Mucosa of stomach (tissue), 1 donor: ENCODE data around the gene DLG4.
A peak's percentile ranks its signal among the peaks of the same experiment; 100 is the strongest.

ENCODE experiments used
- H3K27me3 ChIP-seq: one replicate; pipeline ENCODE4 v1.7.0; 2013; ENCODE audit warnings: mild to moderate bottlenecking, low read length; ENCODE audit not compliant: control insufficient read depth, insufficient read depth
- H3K36me3 ChIP-seq: one replicate; pipeline ENCODE4 v1.7.0; 2013; ENCODE audit warnings: low read length; ENCODE audit not compliant: control insufficient read depth, insufficient read depth
- H3K4me1 ChIP-seq: one replicate; pipeline ENCODE4 v1.7.0; 2013; ENCODE audit warnings: mild to moderate bottlenecking, low read length; ENCODE audit not compliant: control insufficient read depth, insufficient read depth
- H3K4me3 ChIP-seq: one replicate; pipeline ENCODE4 v1.7.0; 2013; ENCODE audit warnings: low read length
- H3K9ac ChIP-seq: one replicate; pipeline ENCODE4 v1.7.0; 2013; ENCODE audit warnings: mild to moderate bottlenecking, low read length, moderate library complexity
- H3K9me3 ChIP-seq: one replicate; pipeline ENCODE4 v1.7.0; 2013; ENCODE audit warnings: mild to moderate bottlenecking, low read length, moderate library complexity; ENCODE audit not compliant: control insufficient read depth
- donor health status: Pancreatic carcinoma.

The DLG4 gene

DNA sequence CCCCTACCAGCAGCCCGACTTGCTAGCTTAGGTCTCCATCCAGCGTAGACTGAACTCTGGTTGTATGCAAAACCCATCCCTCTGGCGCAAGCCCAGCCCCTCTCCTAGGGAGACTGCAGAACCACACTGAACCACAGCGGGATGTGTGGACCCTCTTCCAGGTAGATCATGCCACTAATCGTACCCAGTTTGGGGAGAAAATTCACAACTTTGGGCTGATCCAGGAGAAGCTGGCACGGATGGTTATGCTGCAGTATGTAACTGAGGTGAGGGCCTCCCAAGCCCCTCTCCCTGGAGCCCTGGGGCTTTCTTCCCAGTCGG lies 3.3 kb upstream of the DLG4 start:
- Histone ChIP-seq H3K27me3 (no peaks in the 10 kb centered on the region), H3K4me1 (peaks cover 29% of the 10 kb centered on the region), H3K9ac (no peak overlapping the region), H3K4me3 (no peak overlapping the region), H3K36me3 (peaks cover 24% of the 10 kb centered on the region), H3K9me3 (no peaks in the 10 kb centered on the region)

- no peaks in the 10 kb centered on the region for H3K27me3 ChIP-seq
- H3K9me3 ChIP-seq = no peaks in the 10 kb centered on the region
- no peak overlapping the region for H3K4me3 ChIP-seq
- H3K4me1 ChIP-seq = peaks cover 33% of the 10 kb centered on the region
- no peak overlapping the region for H3K9ac ChIP-seq
- H3K36me3 ChIP-seq = peaks cover 24% of the 10 kb centered on the region
These were observed 2.7 kb upstream of the DLG4 start for GRCh38 chr17:7222093-7222971.

DNA sequence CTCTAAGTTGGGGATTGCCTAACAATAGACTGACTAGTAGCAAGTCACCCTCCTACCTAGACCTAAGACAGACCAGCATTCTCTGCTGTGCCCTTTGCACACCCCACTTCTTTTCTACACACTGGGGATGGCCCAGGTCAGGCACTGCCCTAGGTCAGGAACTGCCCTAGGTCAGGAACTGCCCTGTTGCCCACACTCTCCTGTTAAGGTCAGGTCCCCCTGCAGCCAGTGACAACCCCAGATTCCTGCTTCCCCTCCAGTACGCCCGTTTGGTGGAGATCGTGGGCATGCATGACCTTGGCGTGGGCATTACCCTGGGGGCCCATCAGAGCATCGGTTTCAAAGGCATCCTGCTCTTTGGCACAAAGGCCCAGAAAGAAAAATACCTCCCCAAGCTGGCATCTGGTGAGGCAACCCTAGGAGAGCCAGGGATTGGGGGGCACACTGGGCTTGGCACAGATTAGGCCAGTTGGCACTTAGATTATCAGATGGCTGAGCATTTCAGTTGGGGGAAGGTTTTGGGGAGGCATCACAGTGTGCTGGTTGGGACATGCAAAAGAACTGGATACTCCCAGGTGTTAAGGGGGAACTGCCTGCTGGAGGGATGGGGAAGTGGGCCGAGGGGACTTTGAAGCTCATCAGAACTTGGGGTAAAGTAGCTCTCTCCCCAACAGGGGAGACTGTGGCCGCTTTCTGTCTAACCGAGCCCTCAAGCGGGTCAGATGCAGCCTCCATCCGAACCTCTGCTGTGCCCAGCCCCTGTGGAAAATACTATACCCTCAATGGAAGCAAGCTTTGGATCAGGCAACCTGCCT lies 1.8 kb upstream of the DLG4 start:
- Histone ChIP-seq H3K36me3 (peaks cover 24% of the 10 kb centered on the region), H3K9me3 (no peaks in the 10 kb centered on the region), H3K4me1 (peaks cover 33% of the 10 kb centered on the region), H3K9ac (peak overlapping the region; percentile 87), H3K27me3 (no peaks in the 10 kb centered on the region), H3K4me3 (no peak overlapping the region)

DNA sequence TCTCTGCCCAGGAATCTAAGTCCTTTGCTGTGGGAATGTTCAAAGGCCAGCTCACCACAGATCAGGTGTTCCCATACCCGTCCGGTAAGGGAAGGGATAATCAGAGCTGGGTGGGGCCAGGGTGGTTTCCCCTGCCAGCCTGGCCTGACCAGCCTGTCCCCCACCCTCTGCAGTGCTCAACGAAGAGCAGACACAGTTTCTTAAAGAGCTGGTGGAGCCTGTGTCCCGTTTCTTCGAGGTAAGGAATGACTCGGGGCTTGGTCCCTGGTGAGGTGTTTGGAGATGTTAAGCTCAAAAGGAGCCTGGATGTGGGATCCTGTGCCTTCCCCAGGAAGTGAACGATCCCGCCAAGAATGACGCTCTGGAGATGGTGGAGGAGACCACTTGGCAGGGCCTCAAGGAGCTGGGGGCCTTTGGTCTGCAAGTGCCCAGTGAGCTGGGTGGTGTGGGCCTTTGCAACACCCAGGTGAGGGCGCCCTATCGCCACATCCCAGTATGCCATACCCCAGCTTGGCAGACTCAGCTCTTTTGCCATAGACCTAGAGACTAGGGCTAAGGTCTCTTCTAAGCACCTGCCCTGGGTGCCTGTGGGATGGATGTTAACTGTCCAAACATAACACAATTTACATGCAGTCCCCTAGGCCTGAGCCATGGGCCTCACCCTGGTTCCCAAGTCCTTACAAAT lies 1.1 kb upstream of the DLG4 start:
- Histone ChIP-seq H3K4me1 (peaks cover 31% of the 10 kb centered on the region), H3K36me3 (peaks cover 24% of the 10 kb centered on the region), H3K9ac (peak overlapping the region; percentile 87), H3K27me3 (no peaks in the 10 kb centered on the region), H3K9me3 (no peaks in the 10 kb centered on the region), H3K4me3 (peak overlapping the region; percentile 64)

DNA sequence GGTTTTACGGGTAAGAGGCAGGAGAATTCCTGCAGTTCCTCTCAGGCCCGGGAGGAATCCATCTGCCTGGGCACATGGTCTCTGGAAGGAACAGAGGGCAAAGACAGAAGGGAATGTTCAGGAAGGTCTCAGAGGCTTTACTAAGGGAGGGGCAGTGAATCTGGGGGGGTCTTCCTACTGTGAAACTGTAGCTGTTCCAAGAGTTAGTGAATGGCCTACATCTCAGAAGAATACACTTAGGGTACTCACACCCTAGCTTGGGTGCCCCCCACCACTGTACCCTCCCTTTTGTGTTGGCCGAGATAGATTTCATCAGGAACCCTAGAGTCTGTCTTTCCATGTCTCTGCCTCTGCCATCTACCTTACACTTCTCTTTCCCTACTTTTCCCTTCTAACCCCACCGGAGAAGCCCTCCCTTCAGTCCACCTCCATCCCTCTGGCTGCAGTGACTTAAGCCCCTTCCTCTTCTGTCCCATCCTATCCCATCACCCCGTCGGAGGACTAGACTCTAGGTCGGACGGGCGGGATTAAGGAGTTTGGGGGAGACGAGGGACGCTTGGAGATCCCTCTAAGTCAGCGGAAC lies 316 bp downstream of the DLG4 start:
- Histone ChIP-seq H3K4me3 (peak overlapping the region; percentile 64), H3K4me1 (peaks cover 39% of the 10 kb centered on the region), H3K9ac (peak overlapping the region; percentile 87), H3K9me3 (no peaks in the 10 kb centered on the region), H3K27me3 (no peaks in the 10 kb centered on the region), H3K36me3 (peaks cover 23% of the 10 kb centered on the region)

GRCh38 chr17:7218758-7219157 lies 878 bp downstream of the DLG4 start:
- Histone ChIP-seq H3K9ac (no peak overlapping the region), H3K4me3 (no peak overlapping the region), H3K27me3 (no peaks in the 10 kb centered on the region), H3K9me3 (no peaks in the 10 kb centered on the region), H3K36me3 (peaks cover 19% of the 10 kb centered on the region), H3K4me1 (peaks cover 43% of the 10 kb centered on the region)

- Histone ChIP-seq H3K9me3 (no peaks in the 10 kb centered on the region), H3K4me1 (peaks cover 46% of the 10 kb centered on the region), H3K36me3 (peaks cover 15% of the 10 kb centered on the region), H3K27me3 (no peaks in the 10 kb centered on the region), H3K9ac (peak overlapping the region; percentile 58), H3K4me3 (no peak overlapping the region)
These were observed 1.5 kb downstream of the DLG4 start for GRCh38 chr17:7218166-7218565.

- Histone ChIP-seq H3K36me3 (peaks cover 7% of the 10 kb centered on the region), H3K4me3 (no peak overlapping the region), H3K9me3 (no peaks in the 10 kb centered on the region), H3K27me3 (peaks cover 2% of the 10 kb centered on the region), H3K9ac (peak overlapping the region; percentile 58), H3K4me1 (peaks cover 46% of the 10 kb centered on the region)
These were observed 2.3 kb downstream of the DLG4 start for GRCh38 chr17:7217113-7217987.

GRCh38 chr17:7216242-7217112 lies 3.2 kb downstream of the DLG4 start:
- Histone ChIP-seq H3K4me3 (no peak overlapping the region), H3K4me1 (peaks cover 42% of the 10 kb centered on the region), H3K9me3 (no peaks in the 10 kb centered on the region), H3K36me3 (peaks cover 4% of the 10 kb centered on the region), H3K27me3 (peaks cover 8% of the 10 kb centered on the region), H3K9ac (peak overlapping the region; percentile 2)

GRCh38 chr17:7215652-7216180 lies 3.9 kb downstream of the DLG4 start:
- H3K4me3 ChIP-seq = no peak overlapping the region
- H3K9ac ChIP-seq = no peak overlapping the region

More at GRCh38 chr17:7215652-7216180, 3.9 kb downstream of the DLG4 start:
- peaks cover 8% of the 10 kb centered on the region for H3K27me3 ChIP-seq
- peaks cover 34% of the 10 kb centered on the region for H3K4me1 ChIP-seq
- H3K9me3 ChIP-seq = no peaks in the 10 kb centered on the region
- no peaks in the 10 kb centered on the region for H3K36me3 ChIP-seq
